MCF 10A (cell line): Measurements from ENCODE around the gene TBC1D4. TPM values are rescaled to one million over a fixed set of nuclear protein-coding genes. Genes with fewer than 3 reads are reported as not detected.

ENCODE experiments used
- BruUV-seq: library from RNA; stranded (reverse); fragments of 400-500 nt; replicated peaks from 2 replicates; lab custom pipeline; 2021; lab: Mats Ljungman, UMichigan
- CTCF ChIA-PET: fragments of 300-600 bp; sonication (Branson Sonifier 250); formaldehyde crosslinking; extraction: SDS; loops from one replicate; lab custom pipeline; 2021; ENCODE audit warnings: antibody characterized with exemption, inconsistent platforms; lab: Yijun Ruan, JAX
- POLR2A ChIA-PET: fragments of 300-600, 350-650 bp; sonication (Branson Sonifier 250); formaldehyde crosslinking; extraction: SDS; loops from one replicate; lab custom pipeline; 2020; ENCODE audit warnings: antibody characterized with exemption, inconsistent platforms; lab: Yijun Ruan, JAX
- DNase-seq: peaks from one replicate; pipeline ENCODE4 v3.0.0-alpha.2; 2018; ENCODE audit not compliant: unreplicated experiment
- H3K27ac Mint-ChIP-seq: one replicate; pipeline ENCODE4 v1.8.0; 2022; ENCODE audit warnings: mild to moderate bottlenecking, low read depth, mixed read lengths; ENCODE audit not compliant: unreplicated experiment
- H3K27me3 Mint-ChIP-seq: one replicate; pipeline ENCODE4 v1.8.0; 2022; ENCODE audit warnings: mixed read lengths; ENCODE audit not compliant: insufficient read depth, unreplicated experiment
- H3K36me3 Mint-ChIP-seq: one replicate; pipeline ENCODE4 v1.8.0; 2022; ENCODE audit warnings: mild to moderate bottlenecking, moderate library complexity, mixed read lengths; ENCODE audit not compliant: insufficient read depth, unreplicated experiment
- H3K4me1 Mint-ChIP-seq: one replicate; pipeline ENCODE4 v1.8.0; 2022; ENCODE audit warnings: mixed read lengths; ENCODE audit not compliant: insufficient read depth, unreplicated experiment
- H3K4me3 Mint-ChIP-seq: one replicate; pipeline ENCODE4 v1.8.0; 2022; ENCODE audit warnings: mild to moderate bottlenecking, moderate library complexity, mixed read lengths; ENCODE audit not compliant: unreplicated experiment
- H3K9me3 Mint-ChIP-seq: one replicate; pipeline ENCODE4 v1.8.0; 2022; ENCODE audit warnings: mixed read lengths; ENCODE audit not compliant: unreplicated experiment
- CTCF ChIP-seq: fragments of 200-600 bp; IDR thresholded peaks from one replicate; pipeline ENCODE4 v1.8.0; 2022; ENCODE audit warnings: antibody characterized with exemption, mild to moderate bottlenecking; ENCODE audit not compliant: unreplicated experiment
- intact Hi-C: fragments of 100-400 bp; cut with micrococcal nuclease; formaldehyde crosslinking; loops from 2 replicates; pipeline ENCODE4 v1.14.1; 2022
- total RNA-seq: library from RNA; stranded (reverse); gene quantifications from 2 replicates; pipeline ENCODE4 v1.2.3, GENCODE V29; 2022

TBC1D4 gene
- total RNA-seq, 1 experiment from 2014 or later: 9.3 TPM

GRCh38 chr13:75398072-75398471, 83.9 kb downstream of the TBC1D4 start:
- no TSS peak for BruUV-seq
- CTCF ChIA-PET: interaction anchor here (0.7 to 2.1 kb wide), 3 partner anchors 23 to 1586 kb away, joined by 3 to 9 read pairs (median 3); no protein-coding TSS in a partner anchor
- no peak overlapping the region for H3K4me3 Mint-ChIP-seq

GRCh38 chr13:75395901-75396300, 86.1 kb downstream of the TBC1D4 start:
- Mint-ChIP-seq H3K36me3 (no peaks in the 10 kb centered on the region), H3K4me1 (no peaks in the 10 kb centered on the region), H3K9me3 (peaks cover 16% of the 10 kb centered on the region), H3K27me3 (no peaks in the 10 kb centered on the region), H3K4me3 (no peak overlapping the region), H3K27ac (no peak overlapping the region)
- CTCF ChIA-PET: no interaction called here
- no TSS peak for BruUV-seq
- POLR2A ChIA-PET: interaction anchor here (0.6 kb wide), 1 partner anchor 75 kb away, joined by 3 read pairs; no protein-coding TSS in a partner anchor
- TF ChIP-seq CTCF: no peak
- intact Hi-C loops: no loop called here
- no peak for DNase-seq

More at GRCh38 chr13:75398072-75398471, 83.9 kb downstream of the TBC1D4 start:
- Mint-ChIP-seq H3K9me3 (peaks cover 16% of the 10 kb centered on the region), H3K36me3 (no peaks in the 10 kb centered on the region), H3K27me3 (no peaks in the 10 kb centered on the region), H3K4me1 (no peaks in the 10 kb centered on the region), H3K27ac (no peak overlapping the region)
- no peak for TF ChIP-seq CTCF
- intact Hi-C loops: no loop called here
- no peak for DNase-seq
- POLR2A ChIA-PET: no interaction called here

- no peaks in the 10 kb centered on the region for H3K4me1 Mint-ChIP-seq
- TF ChIP-seq CTCF: no peak
- H3K27ac Mint-ChIP-seq: no peak overlapping the region
- ChIA-PET CTCF (no interaction called here), POLR2A (no interaction called here)
- no TSS peak for BruUV-seq
- no peak for DNase-seq
- H3K4me3 Mint-ChIP-seq: no peak overlapping the region
- no peaks in the 10 kb centered on the region for H3K36me3 Mint-ChIP-seq
- H3K9me3 Mint-ChIP-seq: peaks cover 11% of the 10 kb centered on the region
- intact Hi-C loops: no loop called here
- H3K27me3 Mint-ChIP-seq: no peaks in the 10 kb centered on the region
Observed at GRCh38 chr13:75395066-75395465, 86.9 kb downstream of the TBC1D4 start.

GRCh38 chr13:75393839-75394520, 88.0 kb downstream of the TBC1D4 start:
- CTCF ChIA-PET: interaction anchor here (0.9 to 1.4 kb wide), 2 partner anchors 21 to 88 kb away, joined by 3 to 5 read pairs; partner anchors contain the start of gene TBC1D4
- no peak overlapping the region for H3K27ac Mint-ChIP-seq
- no TSS peak for BruUV-seq

More at GRCh38 chr13:75393839-75394520, 88.0 kb downstream of the TBC1D4 start:
- Mint-ChIP-seq H3K27me3 (no peaks in the 10 kb centered on the region), H3K4me3 (no peak overlapping the region), H3K4me1 (no peaks in the 10 kb centered on the region), H3K9me3 (peaks cover 9% of the 10 kb centered on the region), H3K36me3 (no peaks in the 10 kb centered on the region)
- intact Hi-C loops: no loop called here
- POLR2A ChIA-PET: interaction anchor here (0.6 to 1.2 kb wide), 3 partner anchors 24 to 86 kb away, joined by 3 to 4 read pairs (median 3); no protein-coding TSS in a partner anchor
- no peak for DNase-seq
- TF ChIP-seq CTCF: no peak
